GM21528 (cell line): ENCODE results near the gene APOBEC3G.
A peak's percentile ranks its signal among the peaks of the same experiment; 100 is the strongest.
"Not testable (repeated sequence)": the region's sequence is repeated elsewhere in the genome, so short reads cannot be mapped to it uniquely, and the experiment has no call there.

Experiments
- ATAC-seq: cut with Tn5 transposase; IDR thresholded peaks from one replicate; pipeline ENCODE4 v1.9.1; 2021; ENCODE audit warnings: mild to moderate bottlenecking, moderate library complexity; ENCODE audit not compliant: unreplicated experiment, low FRiP score

The APOBEC3G gene

DNA sequence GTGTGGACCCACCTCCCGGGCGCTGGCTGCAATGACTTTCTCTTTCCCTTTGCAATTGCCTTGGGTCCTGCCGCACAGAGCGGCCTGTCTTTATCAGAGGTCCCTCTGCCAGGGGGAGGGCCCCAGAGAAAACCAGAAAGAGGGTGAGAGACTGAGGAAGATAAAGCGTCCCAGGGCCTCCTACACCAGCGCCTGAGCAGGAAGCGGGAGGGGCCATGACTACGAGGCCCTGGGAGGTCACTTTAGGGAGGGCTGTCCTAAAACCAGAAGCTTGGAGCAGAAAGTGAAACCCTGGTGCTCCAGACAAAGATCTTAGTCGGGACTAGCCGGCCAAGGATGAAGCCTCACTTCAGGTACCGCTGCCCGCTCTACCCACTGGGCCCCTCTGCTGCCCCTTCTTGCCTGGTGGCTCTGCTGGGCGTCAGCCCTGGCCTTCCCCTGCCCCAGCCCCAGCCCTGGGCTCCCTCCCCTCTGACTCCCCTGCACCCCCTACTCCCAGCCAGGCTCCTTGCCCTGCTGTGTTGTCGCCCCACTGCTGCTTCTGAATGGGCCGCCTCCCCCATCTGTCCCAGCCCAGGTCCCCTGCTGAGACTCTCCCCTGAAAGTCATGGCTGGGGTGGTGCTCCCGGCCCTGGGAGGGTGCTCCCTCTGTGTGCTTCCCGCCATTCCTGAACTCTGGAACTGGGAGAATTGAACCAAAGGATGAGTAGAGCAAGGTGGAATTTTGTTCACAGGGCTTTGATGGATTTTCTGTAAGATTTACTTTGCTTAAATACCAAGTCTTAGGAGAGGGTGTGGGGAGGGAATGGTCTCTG is at the start of gene APOBEC3G:
TSS of gene APOBEC3G (plus strand) at position 250 of the 815 bp plus-strand sequence. CDS start at position 337, 87 bp downstream.
- peak; percentile 70 for ATAC-seq

DNA sequence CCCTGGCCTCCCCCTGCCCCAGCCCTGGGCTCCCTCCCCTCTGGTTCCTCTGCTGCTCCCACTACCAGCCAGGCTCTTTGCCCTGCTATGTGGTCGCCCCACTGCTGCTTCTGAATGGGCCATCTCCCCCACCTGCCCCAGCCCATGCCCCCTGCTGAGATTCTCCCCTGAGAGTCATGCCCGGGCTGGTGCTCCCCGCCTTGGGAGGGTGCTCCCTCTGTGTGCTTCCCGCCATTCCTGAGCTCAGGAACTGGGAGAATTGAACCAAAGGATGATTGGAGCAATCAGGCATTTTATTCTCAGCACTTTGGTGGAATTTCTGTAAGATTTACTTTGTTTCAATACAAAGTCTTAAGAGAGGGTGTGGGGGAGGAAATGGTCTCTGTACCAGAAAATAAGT is 49.4 kb upstream of the APOBEC3G start:
- no peak for ATAC-seq

DNA sequence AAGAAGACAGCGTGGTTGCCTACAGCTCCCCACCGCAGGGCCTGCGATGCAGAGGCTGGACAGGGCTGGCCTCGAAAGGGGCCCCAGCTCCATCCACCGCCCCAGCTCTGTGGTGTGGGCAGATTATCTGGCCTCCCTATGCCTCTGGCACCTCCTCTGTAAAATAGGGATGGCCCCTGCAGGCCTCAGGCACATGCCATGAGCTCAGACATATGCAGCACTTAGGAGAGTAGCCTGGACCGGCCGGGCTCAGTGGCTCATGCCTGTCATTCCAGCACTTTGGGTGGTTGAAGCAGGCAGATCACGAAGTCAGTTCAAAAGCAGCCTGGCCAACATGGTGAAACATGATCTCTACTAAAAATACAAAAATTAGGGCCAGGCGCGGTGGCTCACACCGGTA is 48.8 kb upstream of the APOBEC3G start:
- ATAC-seq = no peak

DNA sequence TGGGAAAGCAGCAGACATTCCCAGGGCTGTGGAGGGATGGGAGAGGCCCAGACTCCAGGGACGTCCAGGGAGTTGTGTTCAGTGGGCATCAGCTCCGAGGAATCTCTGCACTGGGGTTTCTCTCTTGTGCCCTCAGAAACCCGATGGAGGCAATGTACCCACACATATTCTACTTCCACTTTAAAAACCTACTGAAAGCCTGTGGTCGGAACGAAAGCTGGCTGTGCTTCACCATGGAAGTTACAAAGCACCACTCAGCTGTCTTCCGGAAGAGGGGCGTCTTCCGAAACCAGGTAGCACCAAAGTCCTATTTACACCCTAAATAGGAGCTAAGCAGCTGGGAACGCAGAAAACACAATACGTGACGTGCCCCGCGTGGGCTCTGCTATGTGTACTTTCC is 47.8 kb upstream of the APOBEC3G start:
- ATAC-seq = no peak

DNA sequence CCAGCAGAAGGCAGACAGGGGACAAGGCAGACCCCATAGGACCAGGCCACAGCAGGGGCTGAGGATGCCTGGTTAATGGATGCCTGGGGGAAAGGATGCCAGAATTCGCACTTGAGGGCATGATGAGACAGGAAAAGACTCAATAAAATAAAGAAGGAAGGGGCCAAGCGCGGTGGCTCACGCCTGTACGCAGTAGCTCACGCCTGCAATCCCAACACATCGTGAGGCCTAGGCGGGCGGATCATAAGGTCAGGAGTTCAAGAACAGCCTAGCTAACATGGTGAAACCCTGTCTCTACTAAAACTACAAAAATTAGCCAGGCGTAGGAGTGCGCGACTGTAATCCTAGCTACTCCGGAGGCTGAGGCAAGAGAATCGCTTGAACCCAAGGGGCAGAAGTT is 46.4 kb upstream of the APOBEC3G start:
- no peak for ATAC-seq

DNA sequence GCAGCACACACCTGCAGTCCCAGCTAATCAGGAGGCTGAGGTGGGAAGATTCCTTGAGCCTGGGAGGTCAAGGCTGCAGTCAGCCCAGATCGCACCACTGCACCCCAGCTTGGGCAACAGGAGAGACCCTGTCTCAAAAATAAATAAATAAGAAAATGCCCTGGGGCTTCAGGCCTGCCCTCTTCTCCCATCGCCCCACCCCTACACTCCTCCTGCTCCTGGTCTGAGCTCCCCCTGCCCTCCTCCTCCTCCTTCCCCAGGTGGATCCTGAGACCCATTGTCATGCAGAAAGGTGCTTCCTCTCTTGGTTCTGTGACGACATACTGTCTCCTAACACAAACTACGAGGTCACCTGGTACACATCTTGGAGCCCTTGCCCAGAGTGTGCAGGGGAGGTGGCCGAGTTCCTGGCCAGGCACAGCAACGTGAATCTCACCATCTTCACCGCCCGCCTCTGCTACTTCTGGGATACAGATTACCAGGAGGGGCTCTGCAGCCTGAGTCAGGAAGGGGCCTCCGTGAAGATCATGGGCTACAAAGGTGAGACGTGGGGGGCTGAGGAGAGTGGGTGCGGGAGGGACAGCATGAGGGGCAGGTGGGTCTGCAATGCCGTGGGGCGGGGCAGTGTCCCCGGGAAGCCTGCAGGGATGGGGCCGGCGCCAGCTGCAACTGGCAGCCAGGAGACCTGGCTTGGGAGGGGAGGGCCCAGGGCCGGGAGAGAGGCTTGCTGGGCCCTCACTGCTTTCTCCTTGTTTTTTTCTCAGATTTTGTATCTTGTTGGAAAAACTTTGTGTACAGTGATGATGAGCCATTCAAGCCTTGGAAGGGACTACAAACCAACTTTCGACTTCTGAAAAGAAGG is 45.4 kb upstream of the APOBEC3G start:
- not testable (repeated sequence) for ATAC-seq

GRCh38 chr22:39037071-39037470 is 40.0 kb upstream of the APOBEC3G start:
- not testable (repeated sequence) for ATAC-seq

DNA sequence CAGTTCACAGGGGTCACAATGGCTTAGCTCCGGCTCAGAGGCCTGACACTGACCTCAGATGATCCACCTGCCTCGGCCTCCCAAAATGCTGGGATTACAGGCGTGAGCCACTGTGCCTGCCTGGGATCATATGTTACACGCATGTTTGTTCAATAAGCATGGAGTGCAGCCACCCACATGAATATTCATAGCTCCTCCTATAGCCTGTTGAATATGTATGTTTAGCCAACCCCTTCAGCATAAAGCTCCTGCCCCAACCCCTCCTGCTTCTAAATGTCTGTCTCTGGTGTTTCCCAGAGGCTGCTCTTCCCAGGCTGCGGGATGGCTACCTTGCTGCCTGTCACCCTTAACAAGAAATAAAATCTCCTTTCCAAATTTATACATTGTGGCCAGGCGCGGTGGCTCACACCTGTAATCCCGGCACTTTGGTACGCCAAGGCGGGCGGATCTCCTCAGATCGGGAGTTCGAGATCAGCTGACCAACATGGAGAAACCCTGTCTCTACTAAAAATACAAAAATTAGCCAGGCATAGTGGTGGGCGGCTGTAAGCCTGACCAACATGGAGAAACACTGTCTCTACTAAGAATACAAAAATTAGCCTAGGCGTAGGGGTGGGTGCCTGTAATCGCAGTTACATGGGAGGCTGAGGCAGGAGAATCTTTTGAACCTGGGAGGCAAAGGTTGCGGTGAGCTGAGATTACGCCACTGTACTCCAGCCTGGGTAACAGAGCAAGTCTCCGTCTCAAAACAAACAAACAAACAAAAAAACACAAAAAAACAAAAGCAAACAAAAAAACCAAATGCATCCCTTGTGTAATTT is 37.6 kb upstream of the APOBEC3G start:
- no peak for ATAC-seq

GRCh38 chr22:39040155-39040537 is 36.9 kb upstream of the APOBEC3G start:
- ATAC-seq = not testable (repeated sequence)

DNA sequence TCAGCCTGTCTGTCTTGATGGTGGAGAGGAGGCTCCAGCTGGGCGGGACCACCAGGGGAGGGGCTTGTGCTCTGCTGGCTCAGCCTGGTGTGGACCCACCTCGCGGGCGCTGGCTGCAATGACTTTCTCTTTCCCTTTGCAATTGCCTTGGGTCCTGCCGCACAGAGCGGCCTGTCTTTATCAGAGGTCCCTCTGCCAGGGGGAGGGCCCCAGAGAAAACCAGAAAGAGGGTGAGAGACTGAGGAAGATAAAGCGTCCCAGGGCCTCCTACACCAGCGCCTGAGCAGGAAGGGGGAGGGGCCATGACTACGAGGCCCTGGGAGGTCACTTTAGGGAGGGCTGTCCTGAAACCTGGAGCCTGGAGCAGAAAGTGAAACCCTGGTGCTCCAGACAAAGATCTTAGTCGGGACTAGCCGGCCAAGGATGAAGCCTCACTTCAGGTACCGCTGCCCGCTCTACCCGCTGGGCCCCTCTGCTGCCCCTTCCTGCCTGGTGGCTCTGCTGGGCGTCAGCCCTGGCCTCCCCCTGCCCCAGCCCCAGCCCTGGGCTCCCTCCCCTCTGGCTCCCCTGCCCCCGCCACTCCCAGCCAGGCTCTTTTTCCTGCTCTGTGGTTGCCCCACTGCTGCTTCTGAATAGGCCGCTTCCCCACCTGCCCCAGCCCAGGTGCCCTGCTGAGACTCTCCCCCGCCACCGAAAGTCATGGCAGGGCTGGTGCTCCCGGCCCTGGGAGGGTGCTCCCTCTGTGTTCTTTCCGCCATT is 36.4 kb upstream of the APOBEC3G start, which contains the start of gene APOBEC3F:
TSS of gene APOBEC3F (plus strand) at position 327 of the 759 bp plus-strand sequence. CDS start at position 424, 97 bp downstream.
- ATAC-seq = peak; percentile 84

GRCh38 chr22:39041908-39042307 is 35.2 kb upstream of the APOBEC3G start:
- no peak for ATAC-seq

DNA sequence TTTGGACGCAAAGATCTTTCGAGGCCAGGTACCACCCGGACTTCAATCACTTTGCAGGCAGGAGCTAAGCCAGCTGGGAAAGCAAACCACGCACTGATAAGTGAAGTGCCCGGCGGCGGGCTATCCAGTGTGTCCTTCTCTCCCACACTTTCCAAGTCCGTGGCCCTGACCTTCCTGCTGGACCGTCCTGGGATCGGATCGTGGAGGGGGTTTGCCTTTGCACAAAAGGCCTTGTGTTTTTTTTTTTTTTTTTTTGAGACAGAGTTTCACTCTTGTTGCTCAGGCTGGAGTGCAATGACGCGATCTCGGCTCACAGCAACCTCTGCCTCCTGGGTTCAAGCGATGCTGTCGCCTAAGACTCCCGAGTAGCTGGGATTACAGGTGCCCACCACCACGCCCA is 34.0 kb upstream of the APOBEC3G start:
- ATAC-seq = not testable (repeated sequence)

- ATAC-seq = not testable (repeated sequence)
Observed at GRCh38 chr22:39045136-39045535, 31.9 kb upstream of the APOBEC3G start.

DNA sequence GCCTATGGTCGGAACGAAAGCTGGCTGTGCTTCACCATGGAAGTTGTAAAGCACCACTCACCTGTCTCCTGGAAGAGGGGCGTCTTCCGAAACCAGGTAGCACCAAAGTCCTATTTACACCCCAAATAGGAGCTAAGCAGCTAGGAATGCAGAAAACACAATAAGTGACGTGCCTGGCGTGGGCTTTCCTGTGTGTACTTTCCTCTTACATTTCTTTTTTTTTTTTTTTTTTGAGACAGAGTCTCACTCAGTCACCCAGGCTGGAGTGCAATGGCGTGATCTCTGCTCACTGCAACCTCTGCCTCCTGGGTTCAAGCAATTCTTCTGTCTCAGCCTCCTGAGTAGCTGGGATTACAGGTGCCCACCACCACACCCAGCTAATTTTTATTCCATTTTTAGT is 27.6 kb upstream of the APOBEC3G start:
- not testable (repeated sequence) for ATAC-seq

- ATAC-seq = not testable (repeated sequence)
Observed at GRCh38 chr22:39051844-39052495, 25.1 kb upstream of the APOBEC3G start.

DNA sequence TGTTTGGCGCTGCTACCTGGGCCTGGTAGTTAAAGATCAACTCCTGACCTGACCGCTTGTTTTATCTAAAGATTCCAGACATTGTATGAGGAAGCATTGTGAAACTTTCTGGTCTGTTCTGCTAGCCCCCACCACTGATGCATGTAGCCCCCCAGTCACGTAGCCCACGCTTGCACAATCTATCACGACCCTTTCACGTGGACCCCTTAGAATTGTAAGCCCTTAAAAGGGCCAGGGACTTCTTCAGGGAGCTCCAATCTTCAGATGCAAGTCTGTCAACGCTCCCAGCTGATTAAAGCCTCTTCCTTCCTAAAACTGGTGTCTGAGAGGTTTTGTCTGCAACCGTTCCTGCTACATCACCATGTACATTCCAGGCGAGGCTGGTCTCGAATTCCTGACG is 21.4 kb upstream of the APOBEC3G start:
- no peak for ATAC-seq

DNA sequence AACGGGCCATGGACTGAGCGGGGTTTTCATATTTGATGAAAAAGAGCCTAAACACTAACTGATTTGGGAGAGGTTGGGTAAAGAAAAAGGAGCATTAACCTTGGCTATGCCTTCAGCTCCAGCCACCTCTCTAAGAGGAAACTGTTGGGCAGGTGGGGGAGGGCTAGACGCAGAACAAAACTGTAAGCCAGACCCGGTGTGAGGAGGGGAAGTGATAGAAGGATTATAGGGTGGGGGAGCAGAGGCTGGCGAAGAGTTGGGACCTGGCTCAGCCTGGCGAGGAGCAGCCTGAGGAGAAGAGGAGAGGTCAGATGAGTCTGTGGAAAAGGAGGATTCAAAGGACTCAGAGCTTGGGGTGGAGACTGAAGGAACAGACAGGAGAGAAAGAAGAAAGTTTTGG is 15.8 kb upstream of the APOBEC3G start:
- ATAC-seq = not testable (repeated sequence)

- not testable (repeated sequence) for ATAC-seq
Observed at GRCh38 chr22:39061951-39062350, 15.1 kb upstream of the APOBEC3G start.

DNA sequence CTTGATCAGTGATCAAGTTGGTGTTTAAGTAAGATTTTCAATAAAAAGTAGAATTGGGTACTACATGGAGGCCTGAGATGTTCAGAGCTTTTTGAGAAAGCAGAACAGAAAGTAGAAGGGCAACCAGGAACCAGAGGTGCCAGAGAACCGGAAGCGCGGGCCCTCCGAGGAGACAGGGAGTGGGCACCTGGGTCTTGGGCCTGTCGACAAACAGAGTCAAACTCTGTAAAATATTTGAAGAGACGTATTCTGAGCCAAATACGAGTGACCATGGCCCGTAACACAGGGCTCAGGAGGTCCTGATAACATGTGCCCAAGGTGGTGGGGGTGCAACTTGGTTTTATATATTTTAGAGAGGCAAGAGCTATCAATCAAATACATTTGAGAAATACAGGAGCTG is 13.2 kb upstream of the APOBEC3G start:
- ATAC-seq = not testable (repeated sequence)
